ENCODE measurements around the gene TRAPPC4.

TRAPPC4 gene

GRCh38 chr11:118998388-118998717 lies 20.2 kb upstream of the TRAPPC4 start:
- in situ Hi-C loops (cut with MboI; ENCODE audit: low pct_unique_long_range_greater_than_20kb, low sequenced_read_pairs, unreplicated experiment), result no loop called here
- no peak for DNase-seq (ENCODE audit: low spot score)
- no peak for TF ChIP-seq CTCF (IDR thresholded peaks at IDR 0.05; ENCODE audit: extremely low read depth, insufficient read depth, missing control alignments)

DNA sequence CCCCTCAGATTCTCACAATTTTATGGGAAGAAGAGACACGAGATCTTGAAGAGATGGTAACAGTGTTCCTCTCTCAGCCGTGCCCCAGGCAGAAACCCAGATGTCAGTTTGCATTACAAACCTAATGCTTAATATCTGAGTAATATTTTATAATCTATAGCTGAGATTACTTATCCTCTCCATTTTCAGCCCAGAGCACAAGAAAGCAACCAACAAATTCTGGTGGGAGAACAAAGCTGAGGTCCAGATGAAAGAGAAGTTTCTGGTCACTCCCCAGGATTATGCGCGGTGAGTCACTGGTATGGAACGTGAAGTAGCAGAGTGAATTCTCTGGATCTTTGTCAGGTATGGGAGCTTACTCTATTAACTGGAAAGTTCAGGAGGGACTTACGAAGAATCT lies 19.7 kb upstream of the TRAPPC4 start:
- TF ChIP-seq CTCF (IDR thresholded peaks at IDR 0.05; ENCODE audit: extremely low read depth, insufficient read depth, missing control alignments), result no peak
- no peak for DNase-seq (ENCODE audit: low spot score)
- in situ Hi-C loops (cut with MboI; ENCODE audit: low pct_unique_long_range_greater_than_20kb, low sequenced_read_pairs, unreplicated experiment), result no loop called here

DNA sequence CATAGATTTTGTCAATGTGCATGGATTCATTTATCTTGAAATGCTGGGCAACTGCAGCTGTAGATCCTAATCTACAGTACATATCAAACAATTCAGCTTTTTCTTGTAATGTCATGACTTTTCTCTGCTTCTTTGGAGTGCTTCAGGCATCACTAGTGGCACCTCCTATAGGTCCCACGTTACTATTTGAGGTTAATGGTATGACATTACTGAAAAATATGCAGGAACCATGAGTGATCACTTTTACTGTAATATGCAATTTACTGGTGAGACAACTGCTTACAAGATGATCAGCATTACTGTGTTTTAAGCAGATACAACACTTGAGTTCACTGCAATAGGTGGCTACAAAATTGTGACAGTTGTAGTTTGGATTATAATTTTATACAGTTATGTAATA lies 17.7 kb upstream of the TRAPPC4 start:
- in situ Hi-C loops (cut with MboI; ENCODE audit: low pct_unique_long_range_greater_than_20kb, low sequenced_read_pairs, unreplicated experiment), result no loop called here
- no peak for TF ChIP-seq CTCF (IDR thresholded peaks at IDR 0.05; ENCODE audit: extremely low read depth, insufficient read depth, missing control alignments)
- DNase-seq (ENCODE audit: low spot score), result no peak

DNA sequence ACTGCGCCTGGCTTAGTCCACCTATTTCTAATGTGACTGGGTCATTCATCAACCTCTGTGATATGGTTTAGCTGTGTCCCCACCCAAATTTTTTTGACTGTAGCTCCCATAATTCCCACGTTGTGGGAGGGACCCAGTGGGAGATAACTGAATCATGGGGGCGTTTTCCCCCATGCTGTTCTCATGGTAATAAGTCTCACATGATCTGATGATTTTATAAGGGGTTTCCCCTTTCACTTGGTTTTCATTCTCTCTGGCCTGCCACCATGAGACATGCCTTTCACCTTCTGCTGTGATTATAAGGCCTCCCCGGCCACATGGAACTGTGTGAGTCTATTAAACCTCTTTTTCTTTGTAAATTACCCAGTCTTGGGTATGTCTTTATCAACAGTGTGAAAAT lies 11.9 kb upstream of the TRAPPC4 start:
- no peak for TF ChIP-seq CTCF (IDR thresholded peaks at IDR 0.05; ENCODE audit: extremely low read depth, insufficient read depth, missing control alignments)
- DNase-seq (ENCODE audit: low spot score), result no peak
- in situ Hi-C loops (cut with MboI; ENCODE audit: low pct_unique_long_range_greater_than_20kb, low sequenced_read_pairs, unreplicated experiment), result no loop called here

- in situ Hi-C loops (cut with MboI; ENCODE audit: low pct_unique_long_range_greater_than_20kb, low sequenced_read_pairs, unreplicated experiment), result no loop called here
- DNase-seq (ENCODE audit: low spot score), result no peak
- no peak for TF ChIP-seq CTCF (IDR thresholded peaks at IDR 0.05; ENCODE audit: extremely low read depth, insufficient read depth, missing control alignments)
Measured at GRCh38 chr11:119011476-119012053, 7.0 kb upstream of the TRAPPC4 start.

- peak; percentile 6 for DNase-seq (ENCODE audit: low spot score)
- TF ChIP-seq CTCF (IDR thresholded peaks at IDR 0.05; ENCODE audit: extremely low read depth, insufficient read depth, missing control alignments), result no peak
- in situ Hi-C loops (cut with MboI; ENCODE audit: low pct_unique_long_range_greater_than_20kb, low sequenced_read_pairs, unreplicated experiment), result no loop called here
Measured at GRCh38 chr11:119012629-119013170, 5.9 kb upstream of the TRAPPC4 start.

Data from GM13977 (cell line).